GM19043 (cell line): Measurements from ENCODE around the gene DCDC2B.
A peak's percentile ranks its signal among the peaks of the same experiment; 100 is the strongest.
"Not testable (repeated sequence)": the region's sequence is repeated elsewhere in the genome, so short reads cannot be mapped to it uniquely, and the experiment has no call there.

ENCODE experiments used
- ATAC-seq: cut with Tn5 transposase; IDR thresholded peaks from one replicate; pipeline ENCODE4 v1.9.1; 2021; ENCODE audit warnings: low read depth; ENCODE audit not compliant: unreplicated experiment

The DCDC2B gene

GRCh38 chr1:32208891-32209328 lies at the start of gene DCDC2B:
DCDC2B (plus strand) TSS chr1:32209089; CDS start chr1:32209094, 5 bp downstream.
- no peak for ATAC-seq

DNA sequence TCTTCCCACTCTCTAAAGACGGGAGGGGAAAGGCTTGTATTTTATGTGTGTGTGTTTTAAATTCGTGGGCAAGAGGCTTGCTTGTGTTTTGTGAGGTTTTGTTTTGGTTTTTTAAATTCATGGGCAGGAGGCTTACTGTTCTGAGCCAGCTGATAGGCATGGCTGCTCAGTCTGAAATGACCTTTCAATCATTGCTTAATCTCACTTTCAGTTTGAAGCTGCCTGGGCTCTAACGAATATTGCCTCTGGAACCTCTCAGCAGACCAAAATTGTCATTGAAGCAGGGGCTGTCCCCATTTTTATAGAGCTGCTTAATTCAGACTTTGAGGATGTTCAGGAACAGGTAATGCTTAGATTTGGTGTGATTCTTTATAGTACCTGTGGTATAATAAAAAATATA lies 49.7 kb upstream of the DCDC2B start:
- ATAC-seq = no peak

- no peak for ATAC-seq
These were observed 45.5 kb upstream of the DCDC2B start for GRCh38 chr1:32163405-32163804.

- not testable (repeated sequence) for ATAC-seq
These were observed 43.3 kb upstream of the DCDC2B start for GRCh38 chr1:32165633-32166032.

DNA sequence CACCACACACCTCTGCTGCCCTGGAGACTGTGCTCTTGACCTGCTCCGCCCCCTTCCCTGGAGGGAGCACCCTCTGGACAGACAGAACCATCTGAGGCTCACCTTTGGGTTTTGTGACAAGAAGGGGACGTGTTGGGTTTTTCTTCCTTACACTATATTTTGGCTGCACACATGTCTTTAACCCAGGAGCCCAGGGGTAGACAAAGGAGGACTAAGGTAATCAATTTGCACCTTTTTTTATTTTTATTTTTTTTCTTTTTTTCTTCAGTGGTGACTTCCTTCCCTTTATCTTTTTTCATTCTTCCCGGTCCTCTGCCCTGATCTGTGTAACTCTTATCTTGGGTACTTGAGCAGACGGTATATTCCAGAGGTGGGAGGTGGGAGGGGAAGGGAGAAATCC lies 37.9 kb upstream of the DCDC2B start:
- ATAC-seq = no peak

DNA sequence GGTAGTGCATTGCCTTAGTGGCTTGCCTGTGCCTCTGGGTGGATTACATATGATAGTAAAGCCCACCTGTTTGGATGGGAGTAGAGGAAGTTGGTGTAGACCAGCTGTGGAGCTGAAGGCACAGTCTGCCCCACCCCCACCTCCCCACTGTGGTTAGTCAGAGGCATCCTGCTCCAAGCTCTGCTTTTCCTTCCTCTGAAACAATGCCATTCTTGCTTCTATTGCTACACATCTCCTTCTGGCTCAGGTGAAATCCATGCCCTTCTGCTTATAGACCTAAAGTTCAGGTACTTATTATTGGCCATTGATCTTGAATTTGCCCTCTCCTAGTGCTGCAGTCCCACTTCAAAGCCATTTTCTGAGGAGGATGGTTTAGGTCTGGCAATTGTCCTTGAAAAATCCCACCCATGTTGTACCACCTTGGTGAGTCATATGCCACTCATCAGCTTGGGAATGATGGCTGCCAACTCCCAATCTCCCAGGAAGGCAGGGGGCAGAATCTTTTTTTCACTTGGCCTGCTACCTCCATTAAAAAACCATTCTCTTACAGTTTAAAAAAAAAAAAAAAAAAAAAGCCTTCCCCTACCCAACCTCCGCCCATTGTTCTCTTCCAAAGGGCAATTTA lies 36.2 kb upstream of the DCDC2B start:
- ATAC-seq = no peak

GRCh38 chr1:32178380-32179192 lies 30.3 kb upstream of the DCDC2B start:
- no peak for ATAC-seq

GRCh38 chr1:32179193-32179442 lies 29.8 kb upstream of the DCDC2B start:
- no peak for ATAC-seq

- peak; percentile 90 for ATAC-seq
These were observed 29.3 kb upstream of the DCDC2B start, which contains the start of gene TXLNA for GRCh38 chr1:32179443-32180185. TXLNA (plus strand) TSS chr1:32179675; CDS start chr1:32180346, 671 bp downstream.

- ATAC-seq = no peak
These were observed 28.5 kb upstream of the DCDC2B start for GRCh38 chr1:32180186-32181060.

DNA sequence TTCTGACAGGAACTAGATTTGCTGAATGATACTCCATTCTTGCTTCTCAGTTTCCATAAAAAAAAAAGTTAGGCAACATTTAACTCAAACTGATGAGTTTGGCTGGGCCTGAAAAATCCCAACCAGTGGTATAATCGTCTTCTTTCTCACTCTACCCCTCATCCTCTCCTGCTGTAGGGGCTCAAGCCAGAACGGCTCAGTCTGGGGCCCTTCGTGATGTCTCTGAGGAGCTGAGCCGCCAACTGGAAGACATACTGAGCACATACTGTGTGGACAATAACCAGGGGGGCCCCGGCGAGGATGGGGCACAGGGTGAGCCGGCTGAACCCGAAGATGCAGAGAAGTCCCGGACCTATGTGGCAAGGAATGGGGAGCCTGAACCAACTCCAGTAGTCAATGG lies 27.8 kb upstream of the DCDC2B start:
- ATAC-seq = no peak

DNA sequence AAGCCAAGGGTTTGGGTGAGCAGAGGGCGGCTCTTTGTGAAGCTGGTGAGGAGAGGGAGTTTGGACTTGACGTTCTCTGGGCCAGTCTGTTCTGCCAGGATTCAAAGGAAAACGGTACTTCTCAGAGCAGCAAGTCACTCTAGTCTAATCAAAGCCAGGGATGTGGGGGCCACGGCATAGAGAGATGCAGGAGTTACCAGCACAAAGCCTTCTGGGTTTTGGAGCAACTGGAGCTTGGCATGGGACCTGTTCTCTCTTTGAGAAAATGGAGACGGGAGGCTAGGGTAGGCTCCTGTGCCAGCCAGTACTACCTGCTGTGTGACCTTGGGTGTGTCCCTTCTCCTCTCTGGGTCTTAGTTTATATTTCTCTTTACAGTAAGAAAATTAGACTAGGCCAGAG lies 27.3 kb upstream of the DCDC2B start:
- ATAC-seq = no peak

GRCh38 chr1:32182060-32182459 lies 26.8 kb upstream of the DCDC2B start:
- ATAC-seq = no peak

- no peak for ATAC-seq
These were observed 24.2 kb upstream of the DCDC2B start for GRCh38 chr1:32184650-32185049.

GRCh38 chr1:32186077-32186476 lies 22.8 kb upstream of the DCDC2B start:
- no peak for ATAC-seq

- ATAC-seq = no peak
These were observed 22.4 kb upstream of the DCDC2B start for GRCh38 chr1:32186491-32186890.

- ATAC-seq = no peak
These were observed 21.0 kb upstream of the DCDC2B start for GRCh38 chr1:32187850-32188249.

GRCh38 chr1:32192220-32192948 lies 16.5 kb upstream of the DCDC2B start:
- ATAC-seq = no peak

- ATAC-seq = no peak
These were observed 13.9 kb upstream of the DCDC2B start for GRCh38 chr1:32194984-32195383.

GRCh38 chr1:32195531-32195930 lies 13.4 kb upstream of the DCDC2B start:
- ATAC-seq = no peak
